ENCODE measurements around the gene SPARC. TPM values are rescaled to one million over a fixed set of nuclear protein-coding genes. Genes with fewer than 3 reads are reported as not detected.

SPARC gene
- total RNA-seq, 1 experiment from 2014 or later = 320 TPM

GRCh38 chr5:151661968-151662732 is 24.6 kb downstream of the SPARC start:
- H3K27ac Mint-ChIP-seq = peak overlapping the region in 2 of 3 experiments; percentile 35 to 87; a peak in 3 of 7 replicates
- no CpG with 5 or more reads among the region's 4 CpGs for whole genome bisulfite sequencing (ENCODE audit: extremely low coverage, insufficient read length, low lambda C conversion rate)

More at GRCh38 chr5:151661968-151662732, 24.6 kb downstream of the SPARC start:
- H2BK12ac ChIP-seq (ENCODE audit: insufficient read length, low read depth, low read length) = no peak overlapping the region
- Mint-ChIP-seq H3K36me3 (ENCODE audit: insufficient read depth in 1 of 3, low read depth in 3 of 3) (peaks cover 17 to 50% (median 45%) of the 10 kb centered on the region in 3 experiments; a peak in 6 of 7 replicates), H3K4me3 (no peak overlapping the region), H3K27me3 (ENCODE audit: low read depth) (no peaks in the 10 kb centered on the region), H3K9me3 (no peaks in the 10 kb centered on the region), H3K4me1 (peaks cover 7 to 15% of the 10 kb centered on the region in 2 experiments; a peak in 3 of 4 replicates)
- H3K4ac ChIP-seq (ENCODE audit: low read depth, low read length) = no peak overlapping the region
- H3K18ac ChIP-seq (ENCODE audit: insufficient read length, low read depth, low read length) = no peak overlapping the region
- H4K8ac ChIP-seq (replicated peaks; ENCODE audit: insufficient read length, low read depth, low read length) = no peak overlapping the region
- no peak overlapping the region for H2BK5ac ChIP-seq (ENCODE audit: insufficient read length, low read length)
- no peaks in the 10 kb centered on the region for H3K9me3 ChIP-seq (ENCODE audit: control insufficient read depth, low read depth, low read length)
- no peak overlapping the region for H2BK15ac ChIP-seq (ENCODE audit: low read depth, low read length)
- no peaks in the 10 kb centered on the region for H3K79me2 ChIP-seq (ENCODE audit: insufficient read depth, low read length)
- H3K56ac ChIP-seq (ENCODE audit: insufficient read length, low read depth, low read length) = no peak overlapping the region
- H3K79me1 ChIP-seq (ENCODE audit: insufficient read depth, low read depth, low read length, poor library complexity, severe bottlenecking) = no peaks in the 10 kb centered on the region
- H3T11ph ChIP-seq (ENCODE audit: low read length) = no peak overlapping the region
- H2AK5ac ChIP-seq (ENCODE audit: insufficient read length, low read length) = no peak overlapping the region
- H4K20me1 ChIP-seq (ENCODE audit: control insufficient read depth, insufficient read depth, insufficient read length) = no peaks in the 10 kb centered on the region
- no peak overlapping the region for H3K23ac ChIP-seq (ENCODE audit: insufficient read length, low read depth, low read length)
- no peak for DNase-seq
- H2BK20ac ChIP-seq (ENCODE audit: low read depth, low read length, poor library complexity, severe bottlenecking) = no peak overlapping the region
- no peak overlapping the region for H3K27ac ChIP-seq (ENCODE audit: insufficient read length, low read depth, low read length)
- H4K91ac ChIP-seq (ENCODE audit: insufficient read length, low read depth, low read length) = no peak overlapping the region
- no peaks in the 10 kb centered on the region for H3K27me3 ChIP-seq (ENCODE audit: insufficient read depth, low read length)
- H2BK120ac ChIP-seq (ENCODE audit: low read depth, low read length, poor library complexity, severe bottlenecking) = no peak overlapping the region
- H3K4me1 ChIP-seq (ENCODE audit: insufficient read depth, low read length) = no peaks in the 10 kb centered on the region
- H3K14ac ChIP-seq (ENCODE audit: insufficient read depth, low read length) = no peak overlapping the region
- H3K4me2 ChIP-seq (ENCODE audit: insufficient read depth, insufficient read length, low read length) = no peak overlapping the region
- H4K5ac ChIP-seq (ENCODE audit: insufficient read length, low read depth, low read length) = no peak overlapping the region
- H3K9ac ChIP-seq (ENCODE audit: extremely low read depth, insufficient read length, low read length) = no peak overlapping the region
- H2AFZ ChIP-seq (ENCODE audit: low read length) = no peak overlapping the region
- no peak for TF ChIP-seq CTCF (conservative IDR thresholded peaks at IDR 0.05)
- no peaks in the 10 kb centered on the region for H3K23me2 ChIP-seq (ENCODE audit: insufficient read length, low read depth, low read length, poor library complexity, severe bottlenecking)

Data from H9 (cell line).